PC-3 (cell line): ENCODE measurements around the gene SLC25A47. TPM values are rescaled to one million over a fixed set of nuclear protein-coding genes. Genes with fewer than 3 reads are reported as not detected.
"Not testable (repeated sequence)": the region's sequence is repeated elsewhere in the genome, so short reads cannot be mapped to it uniquely, and the experiment has no call there.

ENCODE experiments used
- ATAC-seq: fragments of 200-7000 bp; cut with Tn5 transposase; 2 replicates; pipeline ENCODE4 v1.9.1; 2020; ENCODE audit warnings: mild to moderate bottlenecking, moderate library complexity
- BruUV-seq: library from RNA; stranded (reverse); fragments of 400-500 nt; replicated peaks from 2 replicates; lab custom pipeline; 2021; lab: Mats Ljungman, UMichigan
- CTCF ChIA-PET: fragments of 300-600 bp; sonication (Branson Sonifier 250); formaldehyde crosslinking; loops from one replicate; lab custom pipeline; 2022; ENCODE audit warnings: antibody characterized with exemption; lab: Charles Lee
- POLR2A ChIA-PET: fragments of 300-600 bp; sonication (Branson Sonifier 250); formaldehyde crosslinking; loops from one replicate; lab custom pipeline; 2022; ENCODE audit warnings: antibody characterized with exemption; ENCODE audit not compliant: unreplicated experiment; lab: Charles Lee
- DNase-seq: peaks from one replicate; pipeline ENCODE4 v3.0.0-alpha.2; 2015
- H2AFZ ChIP-seq: fragments of 300-600 bp; sonication (generic); 2 replicates; pipeline ENCODE4 v1.6.0; 2016; ENCODE audit warnings: antibody characterized with exemption, low read length
- H3F3A ChIP-seq: fragments of 300-600 bp; sonication (generic); one replicate; pipeline ENCODE4 v1.6.0; 2017; ENCODE audit warnings: antibody characterized with exemption, low read length, control low read depth, mild to moderate bottlenecking; ENCODE audit not compliant: unreplicated experiment
- H3K27ac ChIP-seq: fragments of 300-600 bp; sonication (generic); 2 replicates; pipeline ENCODE4 v1.5.1; 2016; ENCODE audit warnings: mild to moderate bottlenecking, low read length
- H3K27me3 ChIP-seq: fragments of 300-600 bp; sonication (generic); 2 replicates; pipeline ENCODE4 v1.6.1; 2016; ENCODE audit warnings: low read length, mixed read lengths
- H3K36me3 ChIP-seq: fragments of 300-600 bp; sonication (generic); 2 replicates; pipeline ENCODE4 v1.6.1; 2016; ENCODE audit warnings: low read depth, mixed run types, low read length, mixed read lengths
- H3K4me1 ChIP-seq: fragments of 300-600 bp; sonication (generic); 2 replicates; pipeline ENCODE4 v1.5.1; 2016; ENCODE audit warnings: low read length; ENCODE audit not compliant: insufficient read depth
- H3K4me2 ChIP-seq: fragments of 300-600 bp; sonication (generic); 2 replicates; pipeline ENCODE4 v1.6.0; 2016; ENCODE audit warnings: low read length
- H3K4me3 ChIP-seq: fragments of 300-600 bp; sonication (generic); 2 replicates; pipeline ENCODE4 v1.5.1; 2016; ENCODE audit warnings: mild to moderate bottlenecking, low read length, mixed read lengths
- H3K79me2 ChIP-seq: fragments of 300-600 bp; sonication (generic); 2 replicates; pipeline ENCODE4 v1.6.1; 2017; ENCODE audit warnings: low read length, mixed read lengths
- H3K9ac ChIP-seq: fragments of 300-600 bp; sonication (generic); 2 replicates; pipeline ENCODE4 v1.6.0; 2016; ENCODE audit warnings: mild to moderate bottlenecking, low read length
- H3K9me2 ChIP-seq: fragments of 300-600 bp; sonication (generic); replicated peaks from 2 replicates; pipeline ENCODE4 v1.6.1; 2016; ENCODE audit warnings: mixed run types, low read length, mixed read lengths
- H3K9me3 ChIP-seq: fragments of 300-600 bp; sonication (generic); 2 replicates; pipeline ENCODE4 v1.6.1; 2016; ENCODE audit warnings: low read length, mixed read lengths
- H4K20me1 ChIP-seq: fragments of 300-600 bp; sonication (generic); 2 replicates; pipeline ENCODE4 v1.6.1; 2016; ENCODE audit warnings: low read length, mixed read lengths
- CTCF ChIP-seq: fragments of 300-600 bp; sonication (generic); conservative IDR thresholded peaks from 2 replicates; pipeline ENCODE4 v1.5.1; 2017; ENCODE audit warnings: antibody characterized with exemption, low read depth, mild to moderate bottlenecking, low read length
- EZH2 ChIP-seq: fragments of 300-600 bp; sonication (generic); IDR thresholded peaks from one replicate; pipeline ENCODE4 v1.6.1; 2017; ENCODE audit warnings: antibody characterized with exemption, mild to moderate bottlenecking, low read length; ENCODE audit not compliant: unreplicated experiment
- EZH2phosphoT487 ChIP-seq: fragments of 300-600 bp; sonication (generic); IDR thresholded peaks from 2 replicates; pipeline ENCODE4 v1.6.1; 2018; ENCODE audit warnings: mild to moderate bottlenecking, antibody characterized with exemption, low read length, borderline replicate concordance
- intact Hi-C: fragments of 100-400 bp; cut with micrococcal nuclease; formaldehyde crosslinking; loops from 2 replicates; pipeline ENCODE4 v1.9.0; 2023
- total RNA-seq: library from RNA; depleted of rRNA; stranded (reverse); fragments of >200 nt; gene quantifications from 2 replicates; pipeline ENCODE4 v1.2.3, GENCODE V29; 2014

The SLC25A47 gene
- total RNA-seq, 1 experiment from 2014 or later, result 0.07 TPM

- BruUV-seq, result no TSS peak
These were observed 27.0 kb upstream of the SLC25A47 start for GRCh38 chr14:100296106-100296651.

GRCh38 chr14:100296729-100297128 lies 26.4 kb upstream of the SLC25A47 start:
- H4K20me1 ChIP-seq, H2AFZ ChIP-seq, ATAC-seq, H3K4me1 ChIP-seq, H3K36me3 ChIP-seq, DNase-seq, H3K27ac ChIP-seq, CTCF ChIA-PET, H3K9me3 ChIP-seq, H3K79me2 ChIP-seq, H3K9me2 ChIP-seq, POLR2A ChIA-PET, intact Hi-C loops, H3F3A ChIP-seq, H3K27me3 ChIP-seq, BruUV-seq, H3K4me2 ChIP-seq, H3K4me3 ChIP-seq, H3K9ac ChIP-seq: not testable (repeated sequence)

More at GRCh38 chr14:100296106-100296651, 27.0 kb upstream of the SLC25A47 start:
- no peak overlapping the region for H3K4me2 ChIP-seq
- H4K20me1 ChIP-seq, result no peaks in the 10 kb centered on the region
- no peaks in the 10 kb centered on the region for H3F3A ChIP-seq
- no peaks in the 10 kb centered on the region for H3K4me1 ChIP-seq
- intact Hi-C loops, result no loop called here
- H3K27me3 ChIP-seq, result no peaks in the 10 kb centered on the region
- no peak overlapping the region for H3K9ac ChIP-seq
- DNase-seq, result no peak
- TF ChIP-seq EZH2phosphoT487, result no peak
- no peak for TF ChIP-seq EZH2
- TF ChIP-seq CTCF, result no peak
- no peaks in the 10 kb centered on the region for H3K9me2 ChIP-seq
- no peaks in the 10 kb centered on the region for H3K9me3 ChIP-seq
- ChIA-PET CTCF (no interaction called here), POLR2A (no interaction called here)
- H3K36me3 ChIP-seq, result no peaks in the 10 kb centered on the region
- no peak overlapping the region for H3K27ac ChIP-seq
- no peaks in the 10 kb centered on the region for H3K79me2 ChIP-seq
- no peak overlapping the region for H3K4me3 ChIP-seq
- ATAC-seq, result no peak
- no peak overlapping the region for H2AFZ ChIP-seq

GRCh38 chr14:100297320-100298300 lies 25.5 kb upstream of the SLC25A47 start:
- no peaks in the 10 kb centered on the region for H3K9me3 ChIP-seq
- POLR2A ChIA-PET, result no interaction called here
- TF ChIP-seq CTCF (no peak), EZH2phosphoT487 (no peak), EZH2 (no peak)
- BruUV-seq, result no TSS peak
- H3K36me3 ChIP-seq, result no peaks in the 10 kb centered on the region
- H3K4me1 ChIP-seq, result no peaks in the 10 kb centered on the region; the same call in 1 of the 2 replicates
- intact Hi-C loops, result no loop called here
- H3K27ac ChIP-seq, result no peak overlapping the region
- CTCF ChIA-PET, result no interaction called here
- H3K4me2 ChIP-seq, result no peak overlapping the region
- H3K9ac ChIP-seq, result no peak overlapping the region
- no peaks in the 10 kb centered on the region for H3K9me2 ChIP-seq
- H4K20me1 ChIP-seq, result no peaks in the 10 kb centered on the region
- H3K4me3 ChIP-seq, result no peak overlapping the region
- H3K79me2 ChIP-seq, result no peaks in the 10 kb centered on the region
- no peaks in the 10 kb centered on the region for H3K27me3 ChIP-seq
- no peak overlapping the region for H2AFZ ChIP-seq
- no peak for ATAC-seq
- no peaks in the 10 kb centered on the region for H3F3A ChIP-seq
- no peak for DNase-seq
